WTC11 (cell line): ENCODE measurements around the gene ZNF76.

Experiments
- CBFB ChIP-seq: sonication (generic); formaldehyde crosslinking; IDR thresholded peaks from 2 replicates; pipeline ENCODE4 v1.8.1; 2022; ENCODE audit warnings: mild to moderate bottlenecking, low read depth, missing genetic modification reagents
- ZNF121 ChIP-seq: sonication (generic); formaldehyde crosslinking; IDR thresholded peaks from 2 replicates; pipeline ENCODE4 v1.8.0; 2023; ENCODE audit warnings: missing genetic modification reagents
- ZNF671 ChIP-seq: fragments of 250-450 bp; sonication (Bioruptor Pico); IDR thresholded peaks from 2 replicates; pipeline ENCODE4 v1.8.0; 2021; ENCODE audit warnings: mild to moderate bottlenecking
- TF ChIP-seq, protein P1 (sequence below): sonication (generic); formaldehyde crosslinking; IDR thresholded peaks from 2 replicates; pipeline ENCODE4 v1.8.1; 2022; ENCODE audit warnings: missing genetic modification reagents, borderline replicate concordance
- TF ChIP-seq, protein P2 (sequence below): fragments of 200-600 bp; IDR thresholded peaks from 2 replicates; pipeline ENCODE4 v1.8.0; 2022; ENCODE audit warnings: antibody characterized with exemption

GRCh38 chr6:35213298-35213791 is 46.2 kb upstream of the ZNF76 start:
- TF ChIP-seq, protein P1, sequence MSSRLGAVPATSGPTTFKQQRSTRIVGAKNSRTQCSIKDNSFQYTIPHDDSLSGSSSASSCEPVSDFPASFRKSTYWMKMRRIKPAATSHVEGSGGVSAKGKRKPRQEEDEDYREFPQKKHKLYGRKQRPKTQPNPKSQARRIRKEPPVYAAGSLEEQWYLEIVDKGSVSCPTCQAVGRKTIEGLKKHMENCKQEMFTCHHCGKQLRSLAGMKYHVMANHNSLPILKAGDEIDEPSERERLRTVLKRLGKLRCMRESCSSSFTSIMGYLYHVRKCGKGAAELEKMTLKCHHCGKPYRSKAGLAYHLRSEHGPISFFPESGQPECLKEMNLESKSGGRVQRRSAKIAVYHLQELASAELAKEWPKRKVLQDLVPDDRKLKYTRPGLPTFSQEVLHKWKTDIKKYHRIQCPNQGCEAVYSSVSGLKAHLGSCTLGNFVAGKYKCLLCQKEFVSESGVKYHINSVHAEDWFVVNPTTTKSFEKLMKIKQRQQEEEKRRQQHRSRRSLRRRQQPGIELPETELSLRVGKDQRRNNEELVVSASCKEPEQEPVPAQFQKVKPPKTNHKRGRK, result no peak
- TF ChIP-seq, protein P2, sequence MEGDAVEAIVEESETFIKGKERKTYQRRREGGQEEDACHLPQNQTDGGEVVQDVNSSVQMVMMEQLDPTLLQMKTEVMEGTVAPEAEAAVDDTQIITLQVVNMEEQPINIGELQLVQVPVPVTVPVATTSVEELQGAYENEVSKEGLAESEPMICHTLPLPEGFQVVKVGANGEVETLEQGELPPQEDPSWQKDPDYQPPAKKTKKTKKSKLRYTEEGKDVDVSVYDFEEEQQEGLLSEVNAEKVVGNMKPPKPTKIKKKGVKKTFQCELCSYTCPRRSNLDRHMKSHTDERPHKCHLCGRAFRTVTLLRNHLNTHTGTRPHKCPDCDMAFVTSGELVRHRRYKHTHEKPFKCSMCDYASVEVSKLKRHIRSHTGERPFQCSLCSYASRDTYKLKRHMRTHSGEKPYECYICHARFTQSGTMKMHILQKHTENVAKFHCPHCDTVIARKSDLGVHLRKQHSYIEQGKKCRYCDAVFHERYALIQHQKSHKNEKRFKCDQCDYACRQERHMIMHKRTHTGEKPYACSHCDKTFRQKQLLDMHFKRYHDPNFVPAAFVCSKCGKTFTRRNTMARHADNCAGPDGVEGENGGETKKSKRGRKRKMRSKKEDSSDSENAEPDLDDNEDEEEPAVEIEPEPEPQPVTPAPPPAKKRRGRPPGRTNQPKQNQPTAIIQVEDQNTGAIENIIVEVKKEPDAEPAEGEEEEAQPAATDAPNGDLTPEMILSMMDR, result no peak
- no peak for TF ChIP-seq ZNF121 (CRISPR knock-in tag)
- no peak for TF ChIP-seq CBFB
- no peak for TF ChIP-seq ZNF671 (CRISPR knock-in tag)
